Dermis microvascular lymphatic vessel endothelial cell (primary cell): ENCODE measurements around the gene CTSA. TPM values are rescaled to one million over a fixed set of nuclear protein-coding genes. Genes with fewer than 3 reads are reported as not detected.
"Not testable (repeated sequence)": the region's sequence is repeated elsewhere in the genome, so short reads cannot be mapped to it uniquely, and the experiment has no call there.

Experiments
- DNase-seq, 2 donors: peaks; one replicate each; pipeline versions ENCODE4 v3.0.0 to v3.0.0-alpha.2; 2010; ENCODE audit warnings: low read depth in 2 of 2
- total RNA-seq: library from RNA; depleted of rRNA; stranded (reverse); fragments of >200 nt; gene quantifications from 2 replicates; pipeline ENCODE4 v1.2.1, GENCODE V29; 2014

The CTSA gene
- total RNA-seq, 1 donor from 2014 or later, result 29.4 TPM

DNA sequence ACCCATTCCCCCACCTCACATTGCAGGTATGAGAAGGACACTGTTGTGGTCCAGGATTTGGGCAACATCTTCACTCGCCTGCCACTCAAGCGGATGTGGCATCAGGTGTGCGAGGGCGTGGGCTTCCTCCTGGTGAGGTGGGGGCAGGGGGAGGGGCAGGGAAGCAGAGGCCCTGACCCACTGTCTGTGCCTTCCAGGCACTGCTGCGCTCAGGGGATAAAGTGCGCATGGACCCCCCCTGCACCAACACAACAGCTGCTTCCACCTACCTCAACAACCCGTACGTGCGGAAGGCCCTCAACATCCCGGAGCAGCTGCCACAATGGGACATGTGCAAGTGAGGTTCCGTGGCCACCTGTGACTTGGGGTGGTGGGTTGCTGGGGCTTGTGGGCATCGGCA, 3.7 kb downstream of the CTSA start:
- no peak for DNase-seq

DNA sequence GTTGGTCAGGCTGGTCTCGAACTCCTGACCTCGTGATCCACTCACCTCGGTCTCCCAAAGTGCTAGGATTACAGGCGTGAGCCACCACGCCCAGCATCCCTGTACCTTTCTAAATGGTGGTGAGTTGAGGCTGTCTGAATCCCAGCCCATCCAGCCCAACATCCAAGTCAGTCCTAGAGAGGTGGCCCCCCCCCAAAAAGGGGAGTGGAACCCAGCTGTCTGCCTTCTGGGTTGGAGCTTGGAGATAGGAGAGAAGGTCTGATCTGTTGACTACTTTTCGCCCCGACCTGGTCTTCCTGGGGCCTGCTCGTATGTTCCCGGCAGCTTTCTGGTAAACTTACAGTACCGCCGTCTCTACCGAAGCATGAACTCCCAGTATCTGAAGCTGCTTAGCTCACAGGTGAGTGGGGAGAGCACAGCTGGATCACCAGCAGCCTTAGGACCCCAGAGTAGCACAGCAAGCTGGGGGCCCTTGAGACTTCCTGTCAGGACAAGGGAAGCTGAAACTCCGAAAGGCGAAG, 5.6 kb downstream of the CTSA start:
- DNase-seq, result no peak

DNA sequence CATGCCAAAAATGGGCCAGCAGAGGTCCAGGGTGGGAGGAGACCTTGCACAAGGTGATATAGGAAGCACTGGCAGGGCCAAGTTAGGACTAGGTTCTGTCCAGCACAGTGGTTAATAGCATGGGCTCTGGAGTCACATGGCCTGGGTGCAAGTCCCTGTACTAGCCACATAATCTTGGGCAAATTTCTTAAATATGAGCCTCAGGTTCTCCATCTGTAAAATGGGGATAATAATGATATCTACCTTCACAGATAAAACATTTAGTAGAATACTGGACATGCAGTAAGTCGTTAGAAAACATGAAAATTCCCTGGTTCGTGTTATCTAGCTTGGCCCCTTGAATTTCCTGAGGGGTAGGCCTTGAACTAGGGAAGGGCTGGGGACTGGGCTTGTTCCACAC, 6.2 kb downstream of the CTSA start:
- DNase-seq, result no peak

DNA sequence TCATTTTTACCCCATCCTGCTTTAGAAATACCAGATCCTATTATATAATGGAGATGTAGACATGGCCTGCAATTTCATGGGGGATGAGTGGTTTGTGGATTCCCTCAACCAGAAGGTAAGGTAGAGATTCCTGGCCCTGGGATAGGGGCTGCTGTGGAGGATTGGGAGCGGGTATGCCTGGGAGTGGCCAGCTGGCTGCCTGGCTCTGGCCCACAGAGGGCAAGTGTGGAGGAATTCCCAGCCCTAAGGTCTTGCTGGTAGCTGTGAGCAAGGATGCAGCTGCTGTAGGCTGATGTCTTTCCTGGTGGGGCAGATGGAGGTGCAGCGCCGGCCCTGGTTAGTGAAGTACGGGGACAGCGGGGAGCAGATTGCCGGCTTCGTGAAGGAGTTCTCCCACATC, 6.6 kb downstream of the CTSA start:
- DNase-seq, result no peak

DNA sequence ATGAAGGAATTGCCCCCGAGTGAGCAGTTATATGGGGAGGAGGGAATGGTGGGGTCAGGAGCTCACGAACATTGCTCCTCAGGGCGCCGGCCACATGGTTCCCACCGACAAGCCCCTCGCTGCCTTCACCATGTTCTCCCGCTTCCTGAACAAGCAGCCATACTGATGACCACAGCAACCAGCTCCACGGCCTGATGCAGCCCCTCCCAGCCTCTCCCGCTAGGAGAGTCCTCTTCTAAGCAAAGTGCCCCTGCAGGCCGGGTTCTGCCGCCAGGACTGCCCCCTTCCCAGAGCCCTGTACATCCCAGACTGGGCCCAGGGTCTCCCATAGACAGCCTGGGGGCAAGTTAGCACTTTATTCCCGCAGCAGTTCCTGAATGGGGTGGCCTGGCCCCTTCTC, 7.2 kb downstream of the CTSA start:
- DNase-seq, result no peak

DNA sequence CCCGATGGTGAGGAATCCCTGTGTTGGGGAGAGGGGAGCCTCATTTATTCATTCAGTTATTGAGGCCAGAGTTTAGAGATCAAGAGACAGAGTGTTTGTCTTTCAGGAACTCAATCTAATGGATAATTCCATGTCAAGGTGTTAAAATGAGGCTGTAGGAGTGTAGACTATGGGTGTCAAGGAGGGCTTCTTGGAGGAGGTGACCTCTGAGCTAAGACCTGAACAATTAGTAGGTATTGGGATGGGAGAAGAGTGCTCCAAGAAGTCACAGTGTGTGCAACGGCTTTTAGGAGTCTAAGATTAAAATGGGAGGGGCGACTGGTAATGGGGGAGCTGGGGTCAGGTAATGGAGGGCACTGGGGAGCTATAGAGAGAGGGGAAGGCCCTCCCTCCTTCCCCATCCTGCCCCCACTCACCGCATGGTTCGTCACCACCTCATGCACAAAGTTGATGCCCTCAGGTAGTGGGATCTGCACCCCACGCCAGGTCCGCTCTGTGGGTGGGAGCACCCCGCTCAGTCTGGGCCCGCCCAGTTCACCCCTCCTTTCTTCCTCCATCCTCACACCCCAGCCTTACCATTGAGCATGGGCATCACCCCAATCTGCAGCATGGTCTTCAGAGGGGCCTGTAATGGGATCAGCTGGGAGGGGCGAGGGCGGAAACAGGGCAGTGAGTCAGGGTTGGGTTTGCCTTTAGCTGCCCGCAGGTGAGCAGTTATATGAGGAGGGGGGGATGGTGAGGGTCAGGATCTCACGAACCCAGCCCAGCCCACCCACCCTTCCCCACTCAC, 8.1 kb downstream of the CTSA start:
- DNase-seq, result no peak

DNA sequence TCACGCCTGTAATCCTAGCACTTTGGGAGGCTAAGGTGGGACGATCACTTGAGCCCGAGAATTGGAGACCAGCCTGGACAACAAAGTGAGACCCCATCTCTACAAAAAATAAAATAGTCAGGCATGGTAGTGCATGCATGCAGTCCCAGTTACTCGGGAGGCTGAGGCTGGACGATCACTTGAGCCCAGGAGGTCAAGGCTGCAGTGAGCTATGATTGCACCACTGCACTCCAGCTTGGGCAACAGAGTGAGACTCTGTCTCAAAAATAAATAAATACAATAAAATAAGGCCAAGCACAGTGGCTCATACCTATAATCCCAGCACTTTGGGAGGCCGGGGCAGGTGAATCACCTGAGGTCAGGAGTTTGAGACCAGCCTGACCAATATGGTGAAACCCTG, 10.2 kb downstream of the CTSA start:
- DNase-seq, result not testable (repeated sequence)

DNA sequence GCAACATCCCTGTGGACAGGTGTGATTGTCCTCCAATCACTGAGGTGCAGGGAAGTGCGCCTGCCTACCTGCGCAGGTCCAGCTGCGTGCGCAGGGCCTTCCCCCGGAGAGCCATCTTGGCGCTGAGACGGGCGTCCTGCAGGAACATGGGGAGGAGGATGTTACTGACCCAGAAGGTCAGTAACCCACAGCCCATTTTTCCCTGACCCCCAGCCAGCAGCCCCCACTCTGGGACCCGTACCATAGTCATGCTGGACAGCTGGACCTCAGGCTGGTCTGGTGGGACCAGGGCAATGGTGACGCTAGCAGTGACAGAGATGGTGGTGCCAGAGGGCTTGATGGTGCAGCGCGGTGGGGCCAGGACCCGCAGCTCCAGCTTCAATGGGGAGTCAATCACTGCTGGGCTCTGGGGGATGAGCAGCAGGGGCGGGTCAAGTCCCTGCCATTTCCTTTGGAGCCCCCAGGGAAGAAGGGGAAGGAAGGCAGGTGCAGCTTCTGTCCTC, 11.1 kb downstream of the CTSA start:
- DNase-seq, result no peak

DNA sequence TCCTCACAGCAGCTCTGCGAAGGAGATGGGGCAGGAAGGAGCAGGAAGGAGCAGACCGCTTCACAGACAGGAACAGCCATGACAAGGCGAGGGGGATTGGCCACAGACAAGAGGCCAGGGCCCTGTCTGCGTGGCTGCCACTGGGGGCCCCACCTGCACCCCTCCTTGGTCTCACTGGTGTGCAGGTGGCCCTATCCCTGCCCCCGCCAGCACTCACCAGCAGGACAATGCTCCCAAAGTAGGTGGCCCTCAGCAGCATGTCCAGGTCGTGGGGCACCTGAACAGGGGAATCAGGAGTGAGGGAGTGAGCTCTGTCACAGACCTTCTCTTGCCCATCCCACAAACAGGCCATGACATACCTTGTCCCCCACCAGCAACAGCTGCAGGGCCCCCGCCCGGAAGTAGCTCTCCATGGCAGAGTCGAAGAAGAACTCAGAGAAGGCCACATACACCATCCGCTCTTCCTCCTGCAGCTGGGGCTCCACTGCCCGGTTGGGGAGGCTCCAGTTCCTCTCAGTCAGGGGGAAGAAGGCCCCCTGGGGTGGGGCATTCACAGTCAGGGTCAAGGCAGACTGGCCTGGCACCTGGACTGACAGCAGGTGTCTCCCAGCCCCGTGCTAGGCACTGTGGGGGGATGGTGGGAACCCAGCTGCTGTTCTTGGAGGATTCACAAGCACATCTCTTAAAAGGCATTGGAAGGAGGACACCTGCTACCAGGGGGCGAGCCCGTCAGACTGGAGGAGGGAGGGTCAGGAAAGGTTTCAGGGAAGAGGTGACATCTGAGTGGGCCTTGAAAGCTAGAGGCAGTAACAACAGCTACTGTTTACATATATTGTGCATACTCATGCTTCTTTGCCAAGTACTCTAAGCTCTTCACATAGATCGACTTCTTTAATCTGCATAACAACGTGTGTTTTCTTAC, 13.7 kb downstream of the CTSA start:
- DNase-seq, result no peak

DNA sequence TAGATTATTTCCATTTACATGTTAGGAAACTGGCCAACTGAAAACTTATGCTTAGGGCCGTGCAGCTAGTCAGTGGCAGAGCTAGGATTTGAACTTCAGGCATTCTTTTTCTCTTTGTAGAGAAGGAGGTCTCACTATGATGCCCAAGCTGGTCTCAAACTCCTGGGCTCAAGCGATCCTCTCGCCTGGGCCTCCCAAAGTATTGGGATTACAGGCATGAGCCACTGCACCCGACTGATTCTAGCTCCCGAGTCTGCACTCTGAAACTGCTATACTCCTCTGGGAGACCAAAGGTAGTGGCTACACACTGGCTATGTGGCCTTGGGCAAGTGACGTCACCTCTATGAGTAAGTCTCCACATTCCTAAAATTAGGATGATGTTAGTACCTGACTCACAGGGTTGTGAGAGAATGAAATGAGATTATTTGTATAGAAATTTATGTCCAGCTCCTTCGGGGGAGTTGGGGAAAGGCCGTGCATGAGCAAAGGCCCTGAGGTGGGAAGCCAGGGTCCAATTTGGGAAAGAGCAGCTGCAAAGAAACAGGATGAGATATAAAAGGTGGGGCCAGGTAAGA, 14.5 kb downstream of the CTSA start:
- no peak for DNase-seq

DNA sequence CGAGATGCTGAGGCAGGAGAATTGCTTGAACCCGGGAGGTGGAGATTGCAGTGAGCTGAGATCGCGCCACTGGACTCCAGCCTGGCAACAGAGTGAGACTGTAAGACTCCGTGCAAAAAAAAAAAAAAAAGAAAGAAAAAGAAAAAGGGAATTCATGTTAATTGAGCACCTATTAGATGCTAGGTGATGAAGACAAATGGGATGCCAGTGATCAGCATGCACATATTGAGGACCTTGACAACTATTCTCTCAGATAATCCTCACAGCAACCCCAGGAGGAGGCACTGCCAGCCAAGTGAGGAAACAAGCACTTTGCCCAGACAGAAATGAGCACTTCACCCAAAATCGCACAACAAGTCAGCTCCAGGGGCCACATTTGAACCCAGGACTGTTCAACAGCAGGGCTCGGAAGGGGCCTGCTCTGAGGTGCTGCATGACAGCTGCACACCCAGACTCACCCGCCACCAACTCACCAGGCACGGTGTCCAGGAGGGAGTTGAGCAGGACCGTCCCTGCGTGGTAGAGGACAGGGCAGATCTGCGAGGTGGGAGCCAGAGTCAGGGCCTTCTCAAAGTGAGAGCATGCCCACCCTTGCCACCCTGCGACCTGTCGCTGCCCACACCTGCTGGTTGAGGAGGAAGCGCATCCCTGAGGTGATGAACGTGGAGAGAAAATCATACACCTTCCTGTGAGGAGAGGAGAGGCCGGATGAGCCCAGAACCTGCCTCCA, 16.2 kb downstream of the CTSA start:
- no peak for DNase-seq

DNA sequence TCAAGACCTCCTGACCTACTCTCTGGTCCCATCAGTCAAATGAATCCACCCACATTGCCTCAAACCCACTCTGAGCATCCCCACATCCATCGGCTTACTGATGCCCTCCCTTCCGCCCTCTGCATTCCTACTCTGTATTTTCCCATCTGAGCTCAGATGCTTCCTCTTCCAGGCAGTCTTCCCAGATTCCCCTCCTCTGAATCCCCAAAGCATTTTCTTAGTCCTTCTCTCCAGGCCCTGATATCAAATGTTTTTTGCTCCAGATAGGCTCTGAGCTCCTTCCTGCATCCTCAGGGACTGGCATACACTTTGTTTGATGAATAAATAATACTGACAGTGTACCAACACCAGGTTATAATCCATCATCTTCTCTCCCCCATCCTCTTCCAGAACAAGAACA, 16.9 kb downstream of the CTSA start:
- no peak for DNase-seq

DNA sequence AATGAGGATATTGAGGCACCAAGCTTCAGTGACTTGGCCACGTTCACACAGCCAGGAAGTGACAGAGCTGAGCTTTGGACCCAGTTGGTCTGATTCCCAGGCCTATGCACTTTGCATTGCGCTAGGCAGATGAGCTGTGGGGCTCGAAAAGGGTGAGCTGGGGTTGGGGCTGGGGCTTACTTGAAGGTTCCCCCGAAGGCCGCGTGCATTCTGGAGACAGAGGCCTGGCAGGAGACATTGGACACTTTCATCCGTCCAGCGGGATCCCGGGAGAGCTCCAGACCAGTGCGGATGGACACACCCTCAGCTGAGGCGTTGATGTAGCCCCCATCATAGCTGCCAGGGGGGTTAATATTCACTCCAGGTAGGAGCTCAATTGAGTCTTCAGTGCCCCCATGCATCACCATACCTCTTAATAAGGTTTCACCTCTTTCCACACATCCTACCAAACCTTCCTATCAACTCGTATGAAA, 18.2 kb downstream of the CTSA start:
- DNase-seq, result no peak

DNA sequence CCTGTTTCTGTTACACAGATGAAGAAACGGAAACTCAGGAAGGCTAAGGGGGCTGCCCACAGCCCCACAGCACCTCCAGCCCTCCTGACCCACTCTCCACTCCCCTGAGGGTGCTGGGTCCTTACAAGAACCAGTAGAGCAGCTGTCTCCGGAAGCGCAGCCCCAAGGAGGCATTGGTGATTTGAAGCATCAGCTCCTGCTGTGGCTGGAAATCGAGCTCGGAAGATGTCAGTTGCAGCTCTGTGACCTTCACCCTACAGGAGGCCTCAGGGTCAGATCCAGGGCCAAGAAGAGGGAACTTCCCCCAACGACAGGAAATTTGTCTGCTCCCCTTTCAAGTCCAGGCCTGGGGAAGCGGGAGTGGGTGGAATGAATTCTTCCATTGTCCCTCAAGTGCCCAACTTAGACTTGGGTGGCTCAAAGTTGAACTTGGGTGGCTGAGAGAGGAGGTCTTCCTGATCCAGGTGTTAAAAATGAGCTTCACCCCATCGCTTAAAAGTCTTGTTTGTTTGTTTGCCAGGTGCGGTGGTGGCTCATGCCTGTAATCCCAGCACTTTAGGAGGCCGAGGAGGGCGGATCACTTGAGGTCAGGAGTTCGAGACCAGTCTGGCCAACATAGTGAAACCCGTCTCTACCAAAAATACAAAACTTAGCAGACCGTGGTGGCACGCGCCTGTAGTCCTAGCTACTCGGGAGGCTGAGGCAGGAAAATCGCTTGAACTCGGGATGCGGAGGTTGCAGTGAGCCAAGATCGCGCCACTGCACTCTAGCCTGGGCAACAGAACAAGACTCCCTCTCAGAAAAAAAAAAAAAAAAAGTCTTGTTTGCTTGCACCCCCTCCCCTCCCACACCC, 18.9 kb downstream of the CTSA start:
- DNase-seq, result no peak

DNA sequence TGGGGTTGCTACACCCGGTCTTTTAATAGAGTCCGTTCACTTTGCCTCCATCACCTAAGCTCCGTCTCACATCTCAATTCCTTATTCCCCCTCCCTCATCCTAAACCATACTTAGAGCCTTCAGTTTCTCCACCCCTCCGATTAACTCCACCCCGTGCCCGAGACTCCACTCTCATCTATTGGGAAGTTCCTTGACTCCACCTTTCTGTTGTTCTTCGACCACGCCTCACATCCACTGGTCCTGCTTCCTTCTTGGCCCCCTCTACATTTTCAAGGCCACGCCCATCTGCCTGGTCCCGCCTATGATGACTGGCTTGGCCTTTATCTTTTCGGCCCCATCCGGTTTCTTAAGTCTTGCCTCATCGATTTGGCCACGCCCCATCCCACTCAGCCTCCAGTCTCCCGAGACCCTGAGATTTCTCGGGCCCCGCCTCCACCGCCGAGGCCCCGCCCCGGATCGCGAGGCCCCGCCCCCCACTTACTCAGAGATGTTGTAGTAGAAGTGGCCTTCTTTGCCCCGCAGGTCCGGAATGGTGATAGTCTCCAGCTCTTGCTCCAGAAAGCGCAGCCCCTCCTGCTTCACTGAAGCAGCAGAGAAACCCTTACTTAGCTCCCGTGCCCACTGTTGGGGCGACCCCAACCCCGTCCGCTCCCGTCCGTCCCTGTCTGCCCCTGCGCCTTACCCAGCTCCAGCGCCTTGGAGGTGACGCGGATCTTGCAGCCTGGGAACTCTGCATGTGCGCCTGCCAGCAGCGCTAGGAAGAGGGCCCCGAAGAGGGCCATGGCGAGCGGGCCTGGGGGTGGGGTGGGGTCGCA, 19.7 kb downstream of the CTSA start:
- peak in 1 of 2 donors; percentile 97 for DNase-seq

DNA sequence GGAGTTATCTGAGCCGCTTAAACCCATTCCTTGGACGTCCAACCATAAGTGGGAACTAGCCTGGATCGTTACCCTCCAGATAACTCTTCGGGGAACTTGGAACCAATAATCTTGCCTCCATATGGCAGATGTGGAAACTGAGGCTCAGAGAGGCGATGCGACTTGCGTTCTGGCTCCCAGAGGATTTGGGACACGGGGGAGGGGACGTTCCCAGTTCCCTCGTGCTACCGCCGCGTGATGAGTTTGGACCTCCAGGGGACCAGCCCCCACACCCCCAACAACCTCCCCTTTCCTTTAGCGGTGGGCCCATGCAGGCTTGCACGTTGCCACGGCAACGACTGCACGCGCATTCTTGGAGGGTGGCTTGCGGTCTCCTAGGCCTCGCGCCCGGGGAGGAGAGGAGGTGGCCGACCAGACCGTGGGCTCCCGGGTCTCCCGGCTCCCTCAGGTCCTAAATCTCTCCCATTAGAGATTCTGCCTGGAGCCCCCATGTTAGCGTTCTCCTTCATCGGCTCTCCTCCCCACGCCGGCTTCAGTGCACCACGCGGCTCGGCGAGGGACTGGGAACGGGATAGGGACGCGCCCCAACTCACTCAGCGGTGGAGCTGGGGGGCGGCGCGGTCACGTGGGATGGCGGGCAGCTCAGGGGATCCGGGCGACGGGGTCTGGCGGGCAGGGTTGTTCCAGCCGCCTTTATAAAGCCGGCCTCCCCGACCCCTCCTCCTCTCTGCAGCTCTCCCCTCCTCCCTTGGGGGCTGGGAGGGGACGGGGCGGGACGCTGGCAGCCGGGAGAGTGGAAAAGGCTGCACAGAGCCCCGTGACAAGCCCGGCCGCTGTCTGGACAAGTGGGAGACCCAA, 20.6 kb downstream of the CTSA start, which contains the start of gene PLTP:
PLTP (minus strand) TSS at position 670 of the 858 bp plus-strand sequence. CDS start 703 bp downstream, outside the sequence.
- DNase-seq, result peak in 1 of 2 donors; percentile 60

DNA sequence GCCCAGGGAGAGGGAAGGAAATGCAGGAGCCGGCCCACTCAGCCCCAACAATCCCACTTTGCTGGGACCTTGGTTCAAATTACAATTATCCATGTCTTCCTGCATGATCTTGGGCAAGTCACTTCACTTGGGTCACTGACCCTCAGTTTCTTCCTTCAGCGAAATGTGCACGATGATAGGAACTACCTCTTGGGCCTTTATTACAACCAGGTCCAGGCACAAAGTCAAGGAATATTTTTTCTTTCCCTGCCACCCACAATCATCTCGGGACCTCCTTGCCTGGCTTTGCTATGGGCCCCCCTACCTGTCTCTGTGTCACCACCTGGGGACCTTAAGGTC, 21.2 kb downstream of the CTSA start:
- no peak for DNase-seq

DNA sequence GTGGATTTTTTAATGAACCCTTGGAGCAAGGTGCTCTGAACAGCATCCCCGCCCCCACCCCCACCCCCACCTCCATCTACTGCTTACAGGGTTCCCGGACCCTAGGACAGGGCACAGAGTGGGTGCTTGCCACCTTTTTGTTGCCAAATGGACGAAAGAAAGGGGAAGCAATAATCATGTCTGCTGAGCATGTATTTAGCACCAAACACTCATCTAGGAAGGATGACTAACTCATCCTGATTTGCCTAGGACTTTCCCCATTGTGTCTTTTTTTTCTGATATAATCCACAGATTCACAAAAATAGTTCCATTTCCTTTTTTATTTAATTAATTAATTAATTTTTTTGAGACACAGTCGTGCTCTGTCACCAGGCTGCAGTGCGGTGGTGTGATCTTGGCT, 22.0 kb downstream of the CTSA start:
- peak in 1 of 2 donors; percentile 80 for DNase-seq
